Esophagus (tissue), 2 donors: Measurements from ENCODE around the gene IL13RA1. TPM values are rescaled to one million over a fixed set of nuclear protein-coding genes. Genes with fewer than 3 reads are reported as not detected.

ENCODE experiments used
- H3K27ac ChIP-seq, 2 donors: one replicate each; pipeline ENCODE4 v1.5.1; 2013; ENCODE audit warnings: low read depth in 2 of 2, mild to moderate bottlenecking in 2 of 2, inconsistent platforms in 1 of 2, low read length in 1 of 2, moderate library complexity in 1 of 2
- H3K27me3 ChIP-seq, 2 donors: one replicate each; pipeline ENCODE4 v1.6.1; 2013; ENCODE audit warnings: low read length in 2 of 2, control low read depth in 1 of 2, mild to moderate bottlenecking in 1 of 2; ENCODE audit not compliant: insufficient read depth in 2 of 2, control insufficient read depth in 1 of 2
- H3K36me3 ChIP-seq, 2 donors: one replicate each; pipeline ENCODE4 v1.6.1; 2013; ENCODE audit warnings: low read length in 1 of 2; ENCODE audit not compliant: control insufficient read depth in 2 of 2, insufficient read depth in 2 of 2
- H3K4me1 ChIP-seq, 2 donors: one replicate each; pipeline ENCODE4 v1.6.1; 2013; ENCODE audit warnings: low read length in 1 of 2; ENCODE audit not compliant: control insufficient read depth in 2 of 2, insufficient read depth in 2 of 2
- H3K4me3 ChIP-seq, 2 donors: one replicate each; pipeline ENCODE4 v1.5.1; 2013; ENCODE audit warnings: low read length in 2 of 2, mild to moderate bottlenecking in 2 of 2, low read depth in 1 of 2, moderate library complexity in 1 of 2
- H3K9me3 ChIP-seq, 2 donors: one replicate each; pipeline ENCODE4 v1.6.1; 2013; ENCODE audit warnings: mild to moderate bottlenecking in 2 of 2, low read depth in 1 of 2, low read length in 1 of 2, moderate library complexity in 1 of 2; ENCODE audit not compliant: control insufficient read depth in 2 of 2, insufficient read depth in 1 of 2
- WGBS, 2 donors: extraction: QIAGEN DNeasy Blood & Tissue Kit; methylation state at CpG; one replicate each; pipeline ENCODE4 v1.1.7; 2013; 5-methylcytosine and 5-hydroxymethylcytosine counted together
- polyA plus RNA-seq, 2 donors: library from polyadenylated mRNA; stranded (reverse); fragments of 200-250 nt; gene quantifications; one replicate each; pipeline ENCODE4 v1.2.3, GENCODE V29; 2013
- donor health status: healthy with polysubstance abuse.
- donor health status: Bipolar disorder and iron deficiency.

The IL13RA1 gene
- polyA plus RNA-seq, 2 donors, result 32.5 to 32.8 TPM

DNA sequence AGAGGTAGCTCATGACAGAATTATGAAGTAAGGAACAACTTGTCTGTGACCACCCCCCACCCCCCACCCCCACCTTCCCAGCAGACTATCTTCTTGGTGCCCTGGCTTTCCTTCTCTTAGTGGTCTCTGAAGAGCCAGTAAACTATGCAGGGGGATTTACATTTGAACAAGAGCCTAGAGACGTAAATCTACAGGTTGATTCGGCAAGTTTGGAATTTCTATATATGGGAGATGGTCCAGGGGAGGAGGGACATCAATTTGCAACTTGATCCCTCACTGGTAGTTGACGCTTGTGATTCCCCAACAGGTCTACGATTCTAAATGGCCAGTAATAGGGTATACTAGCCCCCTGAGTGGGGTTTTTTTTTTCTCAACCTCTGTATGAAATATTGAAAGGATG lies 36.7 kb downstream of the IL13RA1 start:
- Histone ChIP-seq H3K9me3 (no peaks in the 10 kb centered on the region), H3K27me3 (no peaks in the 10 kb centered on the region), H3K4me1 (no peaks in the 10 kb centered on the region), H3K27ac (no peak overlapping the region), H3K36me3 (peaks cover 0 to 2% of the 10 kb centered on the region in 2 donors), H3K4me3 (no peak overlapping the region)
- WGBS, 2 donors, result 54 to 81% methylated on average over 4 of the region's 4 CpGs

DNA sequence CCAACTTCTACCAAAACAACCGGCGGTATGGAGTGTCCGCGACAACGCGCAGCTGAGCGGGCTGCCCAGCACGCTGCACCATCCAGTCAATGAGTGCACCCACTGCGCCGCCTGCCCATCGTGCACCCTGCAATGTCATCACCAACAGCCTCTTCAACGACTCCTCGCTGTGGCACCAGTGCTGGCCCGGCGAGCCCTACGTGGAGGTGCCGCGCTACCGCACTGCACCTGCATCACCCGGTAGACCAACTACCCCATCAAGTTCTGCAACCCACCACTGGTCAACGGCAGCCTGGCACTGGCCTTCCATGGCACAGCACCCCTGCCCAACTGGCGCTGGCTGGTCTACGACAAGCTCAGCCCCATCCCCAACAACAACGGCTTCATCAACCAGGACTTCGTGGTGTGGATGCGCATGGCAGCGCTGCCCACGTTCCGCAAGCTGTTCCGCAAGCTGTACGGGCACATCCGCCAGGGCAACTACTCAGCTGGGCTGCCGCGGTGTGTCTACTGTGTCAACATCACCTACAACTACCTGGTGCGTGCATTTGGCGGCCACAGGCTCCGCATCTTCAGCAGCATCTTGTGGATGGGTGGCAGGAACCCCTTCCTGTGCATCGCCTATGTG lies 42.8 kb downstream of the IL13RA1 start:
- no peaks in the 10 kb centered on the region for H3K9me3 ChIP-seq
- peaks cover 0 to 13% of the 10 kb centered on the region in 2 donors for H3K36me3 ChIP-seq
- no peaks in the 10 kb centered on the region for H3K27me3 ChIP-seq
- no peak overlapping the region for H3K27ac ChIP-seq
- H3K4me3 ChIP-seq, result no peak overlapping the region
- no peaks in the 10 kb centered on the region for H3K4me1 ChIP-seq
- 96 to 98% methylated on average over 38 of the region's 38 CpGs for WGBS, 2 donors

DNA sequence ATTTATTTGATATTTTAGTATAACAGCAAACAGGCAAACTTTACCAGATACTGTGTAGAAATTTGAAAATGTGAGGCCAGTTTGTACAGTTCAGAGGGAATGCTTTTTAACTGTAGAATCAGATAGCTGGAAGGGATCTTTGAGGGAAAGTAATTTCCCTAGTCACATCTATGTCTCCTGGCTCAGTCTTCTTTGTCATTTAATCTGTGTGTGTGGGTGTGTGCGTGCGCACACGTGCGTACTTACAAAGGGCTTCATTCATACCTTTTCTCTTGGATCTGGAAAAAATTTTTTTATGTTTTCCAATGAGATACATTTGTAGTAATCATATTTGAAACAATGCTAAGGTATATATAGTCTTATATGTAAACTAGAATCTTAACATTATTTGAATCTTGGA lies 44.6 kb downstream of the IL13RA1 start:
- H3K9me3 ChIP-seq, result no peaks in the 10 kb centered on the region
- 65 to 70% methylated on average over 4 of the region's 4 CpGs for WGBS, 2 donors
- H3K4me3 ChIP-seq, result no peak overlapping the region
- H3K27me3 ChIP-seq, result no peaks in the 10 kb centered on the region
- no peak overlapping the region for H3K27ac ChIP-seq
- peaks cover 0 to 13% of the 10 kb centered on the region in 2 donors for H3K36me3 ChIP-seq
- H3K4me1 ChIP-seq, result no peaks in the 10 kb centered on the region

DNA sequence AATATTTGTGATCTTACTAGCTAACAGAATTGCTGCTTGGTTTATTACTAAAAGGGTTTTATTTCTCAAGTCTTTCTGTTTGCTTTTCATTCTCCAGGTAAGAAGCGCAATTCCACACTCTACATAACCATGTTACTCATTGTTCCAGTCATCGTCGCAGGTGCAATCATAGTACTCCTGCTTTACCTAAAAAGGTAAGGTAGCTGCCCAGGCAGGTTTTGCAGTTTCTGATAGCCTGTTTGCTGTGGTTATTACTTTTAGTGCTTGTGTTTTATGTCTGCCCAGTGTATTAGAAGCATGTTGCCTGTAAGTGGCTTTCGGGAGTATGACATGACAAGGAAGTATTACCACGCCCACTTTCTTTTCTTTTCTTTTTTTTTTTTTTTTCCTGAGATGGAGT lies 46.4 kb downstream of the IL13RA1 start:
- H3K27ac ChIP-seq, result no peak overlapping the region
- no peak overlapping the region for H3K4me3 ChIP-seq
- no peaks in the 10 kb centered on the region for H3K4me1 ChIP-seq
- no peaks in the 10 kb centered on the region for H3K27me3 ChIP-seq
- 55 to 73% methylated on average over 5 of the region's 5 CpGs for WGBS, 2 donors
- peaks cover 0 to 10% of the 10 kb centered on the region in 2 donors for H3K36me3 ChIP-seq
- H3K9me3 ChIP-seq, result no peaks in the 10 kb centered on the region

DNA sequence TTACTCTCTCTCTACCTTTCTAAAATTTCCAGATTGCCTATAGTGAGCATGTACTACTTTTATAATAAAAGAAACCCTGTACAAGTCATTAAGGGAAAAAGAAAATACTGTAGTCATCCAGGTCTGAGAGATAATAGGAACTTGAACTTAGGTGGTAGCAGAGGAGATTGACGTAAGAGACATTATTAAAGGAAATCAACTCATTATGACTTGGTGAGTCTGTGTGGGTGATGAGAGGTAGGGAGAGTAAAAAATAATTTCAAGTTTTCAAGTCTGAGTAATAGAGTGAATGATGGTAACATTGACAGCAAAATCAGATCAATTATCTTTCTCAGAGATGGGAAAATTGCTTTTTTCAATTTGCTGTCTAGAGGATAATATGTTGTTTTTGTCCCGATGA lies 52.2 kb downstream of the IL13RA1 start:
- Histone ChIP-seq H3K27ac (no peak overlapping the region), H3K36me3 (peaks cover 0 to 2% of the 10 kb centered on the region in 2 donors), H3K27me3 (no peaks in the 10 kb centered on the region), H3K4me3 (no peak overlapping the region), H3K9me3 (no peaks in the 10 kb centered on the region), H3K4me1 (no peaks in the 10 kb centered on the region)
- WGBS, 2 donors, result 90 to 92% methylated on average over 2 of the region's 2 CpGs

DNA sequence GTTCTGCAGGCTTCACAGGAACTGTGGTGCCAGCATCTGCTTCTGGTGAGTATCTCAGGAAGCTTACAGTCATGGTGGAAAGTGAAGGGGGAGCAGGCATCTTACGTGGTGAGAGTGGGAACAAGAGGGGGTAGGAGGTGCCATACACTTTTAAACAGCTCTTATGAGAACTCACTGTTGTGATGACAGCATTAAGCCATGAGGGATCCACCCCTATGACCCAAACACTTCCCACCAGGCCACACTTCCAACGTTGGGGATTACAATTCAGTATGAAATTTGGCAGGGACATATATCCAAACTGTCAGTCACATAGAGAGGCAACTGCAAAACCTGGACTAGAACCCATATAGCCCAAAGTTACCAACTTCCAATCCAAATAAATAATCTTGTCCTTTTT lies 53.1 kb downstream of the IL13RA1 start:
- H3K27ac ChIP-seq, result no peak overlapping the region
- H3K4me3 ChIP-seq, result no peak overlapping the region
- no peaks in the 10 kb centered on the region for H3K9me3 ChIP-seq
- no peaks in the 10 kb centered on the region for H3K36me3 ChIP-seq
- no peaks in the 10 kb centered on the region for H3K4me1 ChIP-seq
- no peaks in the 10 kb centered on the region for H3K27me3 ChIP-seq
- WGBS, 2 donors, result 16 to 30% methylated on average over 2 of the region's 2 CpGs

DNA sequence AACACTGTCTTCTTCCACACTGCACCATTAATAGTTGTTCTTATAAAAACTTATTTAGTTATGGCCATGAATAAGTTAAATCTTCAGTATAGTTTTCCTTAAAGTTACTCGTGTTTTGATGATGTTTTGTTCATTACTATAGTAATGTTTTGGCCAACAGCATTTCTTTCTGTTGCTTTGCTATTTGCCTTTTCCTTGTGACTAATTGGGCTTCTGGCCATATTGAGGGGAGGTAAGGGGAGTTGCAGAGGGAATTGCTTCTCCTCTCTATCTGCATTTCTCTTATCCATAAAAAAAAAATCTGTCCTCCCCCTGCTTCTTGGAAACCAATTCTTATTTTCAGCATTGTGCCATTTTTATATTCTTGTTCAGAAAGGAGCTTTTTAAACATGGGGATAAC lies 53.5 kb downstream of the IL13RA1 start:
- WGBS, 2 donors, result 7 to 11% methylated on average over 1 of the region's 1 CpG
- Histone ChIP-seq H3K4me1 (no peaks in the 10 kb centered on the region), H3K27ac (no peak overlapping the region)

DNA sequence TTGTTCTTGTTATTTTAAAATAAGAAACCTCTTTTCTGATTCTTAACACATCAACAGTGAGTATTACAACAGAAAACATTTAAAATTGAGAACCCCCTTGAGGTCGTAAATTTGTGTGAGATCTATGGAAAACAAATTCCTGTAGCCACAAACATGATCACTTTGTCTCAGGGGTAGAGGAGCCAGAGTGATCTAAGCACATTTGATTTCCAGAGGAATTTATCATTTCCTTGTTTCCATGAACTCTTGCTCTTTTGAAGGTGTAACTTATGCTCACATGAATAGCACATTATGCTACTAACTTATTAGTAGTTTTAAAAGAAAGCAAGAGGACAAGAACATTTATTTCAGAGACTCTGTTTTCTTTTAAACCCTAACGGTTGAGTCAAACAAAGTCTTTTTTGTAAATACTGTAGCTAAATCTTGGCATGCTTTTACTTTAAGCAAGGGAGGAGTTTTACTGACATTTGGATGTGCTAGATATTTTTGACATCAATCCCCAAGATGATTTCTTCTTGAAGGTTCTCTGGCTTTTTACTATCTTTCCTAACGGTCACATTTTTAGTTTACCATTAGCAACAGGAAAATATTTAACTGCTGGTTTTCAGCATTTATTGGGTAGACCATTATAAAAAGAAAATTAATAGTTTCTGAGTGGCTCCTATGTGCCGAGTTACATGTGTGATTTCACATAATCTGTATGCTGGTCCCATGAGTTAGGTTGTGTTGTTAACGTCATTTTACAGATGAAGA lies 68.3 kb downstream of the IL13RA1 start:
- Histone ChIP-seq H3K27ac (no peak overlapping the region), H3K4me3 (no peak overlapping the region), H3K27me3 (no peaks in the 10 kb centered on the region), H3K9me3 (no peaks in the 10 kb centered on the region), H3K4me1 (no peaks in the 10 kb centered on the region), H3K36me3 (no peaks in the 10 kb centered on the region)
- 57 to 60% methylated on average over 5 of the region's 5 CpGs for WGBS, 2 donors

More for the DNA sequence above, 53.5 kb downstream of the IL13RA1 start:
- no peak overlapping the region for H3K4me3 ChIP-seq
- H3K36me3 ChIP-seq, result no peaks in the 10 kb centered on the region
- H3K9me3 ChIP-seq, result no peaks in the 10 kb centered on the region
- no peaks in the 10 kb centered on the region for H3K27me3 ChIP-seq

DNA sequence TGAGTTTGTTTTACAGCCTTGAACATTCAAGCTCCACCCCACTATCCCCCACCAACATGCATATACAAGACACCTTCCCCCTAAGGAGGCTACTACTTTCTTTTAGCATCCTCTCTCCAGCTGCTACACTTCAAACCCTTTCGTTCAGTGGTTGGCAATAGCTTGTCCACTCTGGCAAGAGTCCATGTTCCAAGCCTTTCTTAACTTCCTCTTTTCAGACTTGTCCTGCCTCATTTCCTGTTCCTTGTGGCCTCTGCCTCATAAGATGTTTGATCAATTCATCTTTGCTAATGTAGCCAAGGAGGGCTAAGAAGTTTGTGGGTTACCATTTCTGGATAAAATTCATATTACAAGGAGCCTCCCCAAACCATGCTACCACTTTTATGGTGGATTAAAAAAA lies 75.5 kb downstream of the IL13RA1 start:
- no peak overlapping the region for H3K4me3 ChIP-seq
- no peaks in the 10 kb centered on the region for H3K4me1 ChIP-seq
- no peak overlapping the region for H3K27ac ChIP-seq
- H3K27me3 ChIP-seq, result no peaks in the 10 kb centered on the region
- 33 to 36% methylated on average over 1 of the region's 1 CpG for WGBS, 2 donors
- H3K9me3 ChIP-seq, result no peaks in the 10 kb centered on the region
- H3K36me3 ChIP-seq, result no peaks in the 10 kb centered on the region
